H4 (cell line): ENCODE data around the gene TPCN2. TPM values are rescaled to one million over a fixed set of nuclear protein-coding genes. Genes with fewer than 3 reads are reported as not detected.

Experiments
- DNase-seq: peaks from one replicate; pipeline ENCODE4 v3.0.0-alpha.2; 2015; ENCODE audit warnings: low spot score
- total RNA-seq: library from RNA; depleted of rRNA; stranded (reverse); fragments of >200 nt; shearing (Covaris generic); gene quantifications from 2 replicates; pipeline ENCODE4 v1.2.3, GENCODE V29; 2014; rRNA removed

The TPCN2 gene
- total RNA-seq, 1 experiment from 2014 or later: 7.4 TPM

- no peak for DNase-seq
These were observed 117.0 kb downstream of the TPCN2 start for GRCh38 chr11:69165775-69166174.

- DNase-seq: peak; percentile 84
These were observed 117.7 kb downstream of the TPCN2 start for GRCh38 chr11:69166218-69167115.

DNA sequence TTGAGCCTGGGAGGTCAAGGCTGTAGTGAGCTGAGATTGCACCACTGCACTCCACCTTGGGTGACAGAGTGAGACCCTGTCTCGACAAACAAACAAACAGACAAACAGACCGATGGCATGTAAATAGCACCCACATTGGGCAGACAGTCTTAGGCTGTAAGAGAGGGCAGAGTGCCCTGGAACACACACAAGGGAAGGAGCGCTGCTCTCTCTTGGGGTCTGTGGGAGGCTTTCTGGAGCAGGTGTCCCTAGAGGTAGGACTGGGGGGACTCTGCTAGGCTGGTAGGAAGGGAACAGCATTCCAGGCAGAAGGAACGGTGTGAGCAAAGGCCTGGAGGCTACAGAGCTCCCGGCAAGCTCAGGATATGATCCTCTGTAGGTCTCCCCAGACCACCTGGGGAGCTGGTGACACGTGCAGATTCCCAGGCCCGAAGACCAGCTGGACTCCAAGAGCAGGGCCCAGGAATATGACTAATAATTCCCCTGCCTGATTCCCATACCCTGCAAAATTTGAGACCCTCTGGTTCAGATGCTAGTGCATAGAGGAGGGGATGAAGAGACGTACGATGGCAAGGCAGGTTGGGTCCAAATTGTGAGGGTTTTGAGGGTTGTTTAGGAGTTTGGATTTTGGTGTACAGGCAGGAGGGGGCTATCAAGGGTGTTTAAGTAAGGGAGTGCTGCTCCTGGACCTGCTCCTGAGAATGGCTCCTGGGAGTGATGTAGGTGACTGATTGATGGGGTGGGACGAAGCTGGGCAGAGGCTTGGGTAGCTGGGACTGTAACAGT is 118.6 kb downstream of the TPCN2 start:
- no peak for DNase-seq

GRCh38 chr11:69167916-69168691 is 119.4 kb downstream of the TPCN2 start:
- DNase-seq: no peak

GRCh38 chr11:69169479-69169878 is 120.7 kb downstream of the TPCN2 start:
- DNase-seq: no peak

DNA sequence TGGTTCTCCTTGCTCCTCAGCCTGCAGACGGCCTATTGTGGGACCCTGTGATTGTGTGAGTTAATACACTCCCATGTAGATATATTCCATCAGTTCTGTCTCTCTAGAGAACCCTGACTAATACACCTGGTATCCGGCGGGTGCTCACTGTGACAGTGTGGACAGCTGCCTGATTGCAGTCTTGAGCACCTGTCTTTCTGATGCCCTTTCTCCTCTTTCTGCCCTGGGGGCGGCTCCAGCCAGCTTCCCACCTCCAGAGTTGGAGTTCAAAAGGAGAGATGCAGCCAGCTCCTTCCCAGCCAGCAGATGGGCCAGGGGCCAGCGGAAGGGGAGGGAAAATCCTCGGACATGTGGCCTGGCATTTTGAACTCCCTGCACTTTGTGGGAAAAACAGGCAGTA is 122.0 kb downstream of the TPCN2 start:
- DNase-seq: no peak

DNA sequence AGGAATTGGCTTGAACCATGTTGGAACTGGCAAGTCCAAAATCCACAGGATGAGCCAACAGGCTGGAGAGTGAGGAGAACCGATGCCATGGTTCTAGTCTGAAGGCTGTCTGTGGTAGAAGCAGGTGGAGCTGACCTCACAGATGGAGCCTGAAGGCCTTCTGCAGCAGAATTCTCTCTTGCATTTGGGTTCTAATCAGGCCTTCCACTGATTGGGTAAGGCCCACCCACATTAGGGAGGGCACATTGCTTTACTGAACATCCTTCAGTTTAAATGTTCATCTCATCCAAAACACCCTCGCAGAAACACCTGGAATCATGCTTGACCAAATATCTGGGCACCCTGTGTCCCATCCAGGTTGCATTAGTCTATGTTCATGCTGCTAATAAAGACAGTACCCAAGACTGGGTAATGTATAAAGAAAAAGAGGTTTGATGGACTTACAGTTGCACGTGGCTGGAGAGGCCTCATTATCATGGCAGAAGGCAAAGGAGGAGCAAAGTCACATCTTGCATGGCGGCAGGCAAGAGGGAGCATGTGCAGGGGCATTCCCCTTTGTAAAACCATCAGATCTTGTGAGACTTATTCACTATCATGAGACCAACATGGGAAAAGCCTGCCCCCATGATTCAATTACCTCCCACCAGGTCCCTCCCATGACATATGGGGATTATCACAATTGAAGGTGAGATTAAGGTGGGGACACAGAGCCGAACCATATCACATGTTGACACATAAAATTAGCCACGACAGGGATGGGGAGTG is 122.9 kb downstream of the TPCN2 start:
- DNase-seq: no peak

- no peak for DNase-seq
These were observed 123.9 kb downstream of the TPCN2 start for GRCh38 chr11:69172674-69173073.

- no peak for DNase-seq
These were observed 124.6 kb downstream of the TPCN2 start for GRCh38 chr11:69173331-69173730.

- DNase-seq: no peak
These were observed 125.3 kb downstream of the TPCN2 start for GRCh38 chr11:69173925-69174581.

DNA sequence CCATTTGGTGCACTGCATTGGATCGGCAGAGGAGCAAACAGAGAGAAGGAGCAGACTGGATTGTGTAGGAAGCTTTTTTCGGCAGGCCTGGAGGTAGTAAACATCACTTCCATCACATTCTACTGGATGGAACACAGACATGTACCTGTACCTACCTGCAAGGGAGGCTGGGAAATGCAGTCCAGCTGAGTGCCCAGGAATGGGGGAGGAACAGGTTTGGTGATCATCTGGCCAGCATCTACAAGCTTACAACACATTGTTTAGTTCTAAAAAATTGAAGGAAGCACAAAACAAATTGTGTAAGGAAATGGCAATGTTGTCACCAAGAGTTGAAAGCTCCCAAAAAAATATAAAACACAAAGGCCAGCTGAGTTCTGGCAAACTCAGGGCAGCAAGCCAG is 126.1 kb downstream of the TPCN2 start:
- no peak for DNase-seq

- DNase-seq: no peak
These were observed 130.2 kb downstream of the TPCN2 start for GRCh38 chr11:69178819-69179482.

DNA sequence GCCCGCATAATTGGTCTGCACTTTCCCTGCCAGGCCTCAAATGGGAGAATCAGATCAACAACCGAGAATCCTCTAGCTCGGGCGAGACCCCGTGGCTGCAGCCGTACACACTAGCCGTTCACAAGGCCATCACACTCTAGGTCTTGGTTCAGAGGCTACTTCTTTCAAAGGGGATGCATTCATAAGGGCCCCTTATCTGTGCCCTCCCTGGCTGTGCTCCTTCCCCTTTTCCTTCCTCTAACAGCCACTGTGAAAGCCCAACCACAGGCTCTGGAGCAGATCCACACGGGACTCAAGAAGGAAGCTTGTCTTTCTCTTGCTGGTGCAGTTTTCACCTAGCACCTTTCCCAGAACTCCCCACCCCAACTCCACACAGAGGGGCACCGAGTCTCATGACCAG is 131.5 kb downstream of the TPCN2 start:
- DNase-seq: no peak

DNA sequence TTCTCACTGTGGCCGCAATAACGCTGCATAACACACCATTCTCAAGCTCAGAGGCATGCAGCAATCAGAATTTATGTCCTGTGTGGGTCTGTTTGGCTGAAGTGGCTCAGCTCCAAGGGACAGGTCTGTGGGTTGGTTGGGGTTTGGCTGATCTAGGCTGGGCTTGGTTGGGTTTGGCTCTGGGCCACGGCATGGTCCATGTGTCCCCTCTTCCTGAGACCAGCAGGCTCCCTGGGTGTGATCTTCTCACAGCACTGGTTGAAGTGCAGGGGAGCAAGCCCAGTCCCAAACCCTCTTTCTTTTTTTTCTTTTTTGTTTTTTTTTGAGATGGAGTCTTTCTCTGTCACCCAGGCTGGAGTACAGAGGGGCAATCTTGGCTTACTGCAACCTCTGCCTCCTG is 132.0 kb downstream of the TPCN2 start:
- DNase-seq: no peak

- no peak for DNase-seq
These were observed 134.9 kb downstream of the TPCN2 start for GRCh38 chr11:69183613-69184012.

Other genes starting within 250 kb of the TPCN2 start
- 21.3 and 21.8 TPM in 2 replicates for gene CPT1A, start 207.0 kb upstream of the TPCN2 start, total RNA-seq
- 110 and 148 TPM in 2 replicates for gene MRPL21, start 145.1 kb upstream of the TPCN2 start, total RNA-seq
- 3.3 and 5.3 TPM in 2 replicates for gene IGHMBP2, start 145.0 kb upstream of the TPCN2 start, total RNA-seq
- not detected in 2 replicates for gene MRGPRD, start 67.9 kb upstream of the TPCN2 start, total RNA-seq
- not detected in 2 replicates for gene MRGPRF, start 35.7 kb upstream of the TPCN2 start, total RNA-seq
- not detected in 2 replicates for gene SMIM38, start 107.0 kb downstream of the TPCN2 start, total RNA-seq
- 2.2 TPM in 1 of 2 replicates, not detected in the other for gene MYEOV, start 245.2 kb downstream of the TPCN2 start, total RNA-seq